ENCODE measurements around the gene NNT.

NNT gene

GRCh38 chr5:43581398-43581797 lies 21.6 kb upstream of the NNT start:
- Histone ChIP-seq H3K4me3 (IDR thresholded peaks at IDR 0.05; ENCODE audit: insufficient read depth, low read depth, low read length) (no peak overlapping the region), H3K9ac (no peak overlapping the region), H3K36me3 (ENCODE audit: insufficient read depth) (no peaks in the 10 kb centered on the region)

DNA sequence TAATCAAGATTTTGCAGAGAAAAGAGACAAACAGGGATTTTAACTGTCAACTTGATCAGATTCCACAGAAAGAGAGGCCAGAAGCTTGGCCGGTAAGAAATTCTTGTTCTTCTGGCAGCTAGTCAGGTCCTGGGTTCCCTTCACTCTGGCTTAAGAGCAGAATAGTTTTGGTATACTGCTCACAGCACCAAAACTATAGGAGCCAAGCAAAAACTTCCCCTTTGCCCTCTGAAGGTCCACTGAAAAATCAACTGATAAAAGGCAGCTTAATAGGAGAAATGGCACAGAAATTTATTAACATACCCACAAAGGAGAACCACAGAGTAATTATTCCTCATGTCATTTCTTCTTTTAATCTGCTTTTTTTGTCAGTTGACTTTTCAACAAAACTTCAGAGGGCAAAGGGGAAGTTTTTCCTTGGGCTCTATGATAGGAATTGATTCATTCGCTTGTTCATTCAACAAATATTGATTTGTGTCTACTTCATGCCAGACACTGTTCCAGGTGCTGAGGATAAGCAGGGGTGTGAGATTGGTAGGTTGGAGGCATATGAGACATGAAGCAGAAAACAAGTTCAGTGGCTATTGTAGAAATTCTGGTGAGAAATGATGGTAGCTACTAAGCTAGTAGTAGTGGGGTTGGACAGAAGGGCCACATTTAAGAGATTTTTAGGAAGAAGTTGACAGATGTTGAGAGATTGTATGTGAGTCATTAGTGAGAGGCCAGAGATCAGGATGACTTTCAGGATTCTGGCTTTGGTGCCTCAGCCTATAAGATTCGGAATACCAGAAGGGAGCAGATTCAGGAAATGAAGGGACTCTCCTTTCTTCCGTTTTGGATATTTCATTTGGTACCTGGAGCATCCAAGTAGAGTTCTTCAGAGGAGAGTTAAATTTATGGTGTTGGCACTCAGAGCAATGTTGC lies 20.6 kb upstream of the NNT start:
- Histone ChIP-seq H3K4me2 (no peak overlapping the region), H3K9ac (no peak overlapping the region), H2AFZ (ENCODE audit: low read depth) (no peak overlapping the region), H3K4me3 (IDR thresholded peaks at IDR 0.05; ENCODE audit: insufficient read depth, low read depth, low read length) (no peak overlapping the region), H3K27me3 (ENCODE audit: insufficient read depth, low read depth) (no peaks in the 10 kb centered on the region), H3K27ac (no peak overlapping the region), H3K4me1 (ENCODE audit: low read depth, poor library complexity, severe bottlenecking) (no peaks in the 10 kb centered on the region), H3K36me3 (ENCODE audit: insufficient read depth) (no peaks in the 10 kb centered on the region), H4K20me1 (ENCODE audit: insufficient read depth) (no peaks in the 10 kb centered on the region), H3K79me2 (ENCODE audit: insufficient read depth, low read depth) (no peaks in the 10 kb centered on the region)
- TF ChIP-seq CTCF (conservative IDR thresholded peaks at IDR 0.05; ENCODE audit: low read depth, low read length) = no peak

More at GRCh38 chr5:43581398-43581797, 21.6 kb upstream of the NNT start:
- Histone ChIP-seq H4K20me1 (ENCODE audit: insufficient read depth) (no peaks in the 10 kb centered on the region), H3K4me2 (no peak overlapping the region), H2AFZ (ENCODE audit: low read depth) (no peak overlapping the region), H3K79me2 (ENCODE audit: insufficient read depth, low read depth) (no peaks in the 10 kb centered on the region), H3K27ac (no peak overlapping the region), H3K4me1 (ENCODE audit: low read depth, poor library complexity, severe bottlenecking) (no peaks in the 10 kb centered on the region), H3K27me3 (ENCODE audit: insufficient read depth, low read depth) (no peaks in the 10 kb centered on the region)
- TF ChIP-seq CTCF (conservative IDR thresholded peaks at IDR 0.05; ENCODE audit: low read depth, low read length) = no peak

DNA sequence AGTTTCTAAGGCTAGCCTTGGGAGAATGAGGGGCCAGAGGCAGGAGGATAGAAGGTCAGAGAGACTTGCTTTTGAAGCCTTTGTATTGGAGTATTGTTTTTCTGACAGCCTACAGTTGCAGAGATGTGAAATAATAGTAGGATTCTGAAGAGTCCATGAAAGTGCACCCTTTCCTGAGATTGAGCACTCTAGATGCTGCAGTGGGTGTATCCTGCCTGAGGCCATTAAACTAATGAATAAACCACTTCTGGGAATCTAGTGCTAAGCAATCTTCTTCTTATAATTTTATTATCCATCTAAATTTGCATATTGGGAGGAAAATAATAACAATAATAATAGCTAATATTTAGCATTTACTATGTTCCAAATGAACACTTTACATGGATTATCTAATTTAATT lies 19.3 kb upstream of the NNT start:
- H3K9ac ChIP-seq = no peak overlapping the region
- H3K27me3 ChIP-seq (ENCODE audit: insufficient read depth, low read depth) = no peaks in the 10 kb centered on the region
- H3K4me1 ChIP-seq (ENCODE audit: low read depth, poor library complexity, severe bottlenecking) = no peaks in the 10 kb centered on the region
- H3K4me3 ChIP-seq (IDR thresholded peaks at IDR 0.05; ENCODE audit: insufficient read depth, low read depth, low read length) = no peak overlapping the region
- no peak for TF ChIP-seq CTCF (conservative IDR thresholded peaks at IDR 0.05; ENCODE audit: low read depth, low read length)
- H3K79me2 ChIP-seq (ENCODE audit: insufficient read depth, low read depth) = no peaks in the 10 kb centered on the region
- H3K4me2 ChIP-seq = no peak overlapping the region
- no peak overlapping the region for H3K27ac ChIP-seq
- no peaks in the 10 kb centered on the region for H4K20me1 ChIP-seq (ENCODE audit: insufficient read depth)
- no peak overlapping the region for H2AFZ ChIP-seq (ENCODE audit: low read depth)
- no peaks in the 10 kb centered on the region for H3K36me3 ChIP-seq (ENCODE audit: insufficient read depth)

GRCh38 chr5:43584166-43584699 lies 18.7 kb upstream of the NNT start:
- Histone ChIP-seq H3K4me2 (no peak overlapping the region), H3K27me3 (ENCODE audit: insufficient read depth, low read depth) (no peaks in the 10 kb centered on the region), H3K79me2 (ENCODE audit: insufficient read depth, low read depth) (no peaks in the 10 kb centered on the region), H2AFZ (ENCODE audit: low read depth) (no peak overlapping the region), H3K9ac (no peak overlapping the region), H4K20me1 (ENCODE audit: insufficient read depth) (no peaks in the 10 kb centered on the region), H3K4me1 (ENCODE audit: low read depth, poor library complexity, severe bottlenecking) (no peaks in the 10 kb centered on the region), H3K4me3 (IDR thresholded peaks at IDR 0.05; ENCODE audit: insufficient read depth, low read depth, low read length) (no peak overlapping the region), H3K36me3 (ENCODE audit: insufficient read depth) (no peaks in the 10 kb centered on the region), H3K27ac (no peak overlapping the region)
- no peak for TF ChIP-seq CTCF (conservative IDR thresholded peaks at IDR 0.05; ENCODE audit: low read depth, low read length)
